ENCODE results near the gene PHF19. TPM values are rescaled to one million over a fixed set of nuclear protein-coding genes. Genes with fewer than 3 reads are reported as not detected.

Gene PHF19
- total RNA-seq, 1 experiment from 2014 or later = 39.0 TPM

GRCh38 chr9:120842685-120843485 lies 34.1 kb downstream of the PHF19 start, which contains the start of gene PSMD5:
TSS of gene PSMD5 (minus strand) at chr9:120842922. CDS start at chr9:120842909, 13 bp downstream.
- Mint-ChIP-seq H3K27ac (peak within 1 kb of the TSS; percentile 93), H3K36me3 (peaks cover 27% of the 10 kb centered on the region), H3K9me3 (no peaks in the 10 kb centered on the region), H3K27me3 (ENCODE audit: low read depth) (no peaks in the 10 kb centered on the region), H3K4me1 (peaks cover 40% of the 10 kb centered on the region), H3K4me3 (peak within 1 kb of the TSS; percentile 96)
- ChIA-PET CTCF (interaction anchor here (0.6 to 1.1 kb wide), 2 partner anchors 20 to 40 kb away, joined by 3 read pairs; no protein-coding TSS in a partner anchor), POLR2A (interaction anchor here (0.6 to 1.3 kb wide), 5 partner anchors 10 to 50 kb away, joined by 3 to 6 read pairs (median 3); partner anchors contain the start of gene FBXW2)
- peak; percentile 97 for DNase-seq (ENCODE audit: low spot score)
- peak; percentile 99 for ATAC-seq
- TF ChIP-seq ZNF232 (CRISPR knock-in tag; IDR thresholded peaks at IDR 0.05) = no peak
- no peak for TF ChIP-seq ZNF512 (CRISPR knock-in tag; IDR thresholded peaks at IDR 0.05; ENCODE audit: borderline replicate concordance)
- no peak for TF ChIP-seq JAZF1 (CRISPR knock-in tag; IDR thresholded peaks at IDR 0.05)
- TF ChIP-seq AFF4 (CRISPR knock-in tag; IDR thresholded peaks at IDR 0.05; ENCODE audit: borderline replicate concordance) = no peak
- TF ChIP-seq NFE2L1 (CRISPR knock-in tag; IDR thresholded peaks at IDR 0.05) = peak; percentile 48; the same call in 1 of the 2 replicates
- no peak for TF ChIP-seq HMGA2 (CRISPR knock-in tag; IDR thresholded peaks at IDR 0.05)
- TF ChIP-seq FOXP1 (CRISPR knock-in tag; IDR thresholded peaks at IDR 0.05; ENCODE audit: borderline replicate concordance) = peak; percentile 92
- no peak for TF ChIP-seq NFATC4 (CRISPR knock-in tag; IDR thresholded peaks at IDR 0.05)
- TF ChIP-seq USF1 (CRISPR knock-in tag; IDR thresholded peaks at IDR 0.05) = peak; percentile 67; the same call in 1 of the 2 replicates
- TF ChIP-seq USF2 (CRISPR knock-in tag; IDR thresholded peaks at IDR 0.05) = no peak
- TF ChIP-seq TP53 (CRISPR knock-in tag; IDR thresholded peaks at IDR 0.05) = no peak
- no peak for TF ChIP-seq NR1H2 (CRISPR knock-in tag; IDR thresholded peaks at IDR 0.05)
- TF ChIP-seq PRRX2 (CRISPR knock-in tag; IDR thresholded peaks at IDR 0.05) = no peak
- no peak; the same call in 1 of the 2 replicates for TF ChIP-seq RELA (CRISPR knock-in tag; IDR thresholded peaks at IDR 0.05; ENCODE audit: borderline replicate concordance)
- peak; percentile 94 for TF ChIP-seq FOXK1 (CRISPR knock-in tag; IDR thresholded peaks at IDR 0.05)
- TF ChIP-seq ZNF396 (CRISPR knock-in tag; IDR thresholded peaks at IDR 0.05; ENCODE audit: borderline replicate concordance) = no peak
- no peak for TF ChIP-seq ZNF671 (CRISPR knock-in tag; IDR thresholded peaks at IDR 0.05)
- no peak; the same call in 1 of the 2 replicates for TF ChIP-seq TEAD4 (CRISPR knock-in tag; IDR thresholded peaks at IDR 0.05)
- TF ChIP-seq ZMAT4 (CRISPR knock-in tag; IDR thresholded peaks at IDR 0.05) = no peak
- TF ChIP-seq ZBTB43 (CRISPR knock-in tag; IDR thresholded peaks at IDR 0.05) = no peak
- TF ChIP-seq GTF2I (CRISPR knock-in tag; conservative IDR thresholded peaks at IDR 0.05) = no peak
- peak; percentile 59; the same call in 1 of the 2 replicates for TF ChIP-seq JUN (CRISPR knock-in tag; IDR thresholded peaks at IDR 0.05)
- TF ChIP-seq NR3C1 (CRISPR knock-in tag; conservative IDR thresholded peaks at IDR 0.05; ENCODE audit: low read depth) = no peak
- peak; percentile 47 for TF ChIP-seq NFYB (CRISPR knock-in tag; conservative IDR thresholded peaks at IDR 0.05; ENCODE audit: low read depth)
- TF ChIP-seq CREB1 (CRISPR knock-in tag; IDR thresholded peaks at IDR 0.05) = peak; percentile 78; the same call in 1 of the 2 replicates
- TF ChIP-seq SMAD3 (CRISPR knock-in tag; IDR thresholded peaks at IDR 0.05; ENCODE audit: borderline replicate concordance) = no peak; the same call in 1 of the 2 replicates
- no peak for TF ChIP-seq AR (CRISPR knock-in tag; IDR thresholded peaks at IDR 0.05)
